HCEC 1CT (cell line): Measurements from ENCODE around the gene MLXIP.
"Not testable (repeated sequence)": the region's sequence is repeated elsewhere in the genome, so short reads cannot be mapped to it uniquely, and the experiment has no call there.

Source experiments
- DNase-seq: peaks from one replicate; pipeline ENCODE4 v3.0.0-alpha.2; 2017

The MLXIP gene, protein sequence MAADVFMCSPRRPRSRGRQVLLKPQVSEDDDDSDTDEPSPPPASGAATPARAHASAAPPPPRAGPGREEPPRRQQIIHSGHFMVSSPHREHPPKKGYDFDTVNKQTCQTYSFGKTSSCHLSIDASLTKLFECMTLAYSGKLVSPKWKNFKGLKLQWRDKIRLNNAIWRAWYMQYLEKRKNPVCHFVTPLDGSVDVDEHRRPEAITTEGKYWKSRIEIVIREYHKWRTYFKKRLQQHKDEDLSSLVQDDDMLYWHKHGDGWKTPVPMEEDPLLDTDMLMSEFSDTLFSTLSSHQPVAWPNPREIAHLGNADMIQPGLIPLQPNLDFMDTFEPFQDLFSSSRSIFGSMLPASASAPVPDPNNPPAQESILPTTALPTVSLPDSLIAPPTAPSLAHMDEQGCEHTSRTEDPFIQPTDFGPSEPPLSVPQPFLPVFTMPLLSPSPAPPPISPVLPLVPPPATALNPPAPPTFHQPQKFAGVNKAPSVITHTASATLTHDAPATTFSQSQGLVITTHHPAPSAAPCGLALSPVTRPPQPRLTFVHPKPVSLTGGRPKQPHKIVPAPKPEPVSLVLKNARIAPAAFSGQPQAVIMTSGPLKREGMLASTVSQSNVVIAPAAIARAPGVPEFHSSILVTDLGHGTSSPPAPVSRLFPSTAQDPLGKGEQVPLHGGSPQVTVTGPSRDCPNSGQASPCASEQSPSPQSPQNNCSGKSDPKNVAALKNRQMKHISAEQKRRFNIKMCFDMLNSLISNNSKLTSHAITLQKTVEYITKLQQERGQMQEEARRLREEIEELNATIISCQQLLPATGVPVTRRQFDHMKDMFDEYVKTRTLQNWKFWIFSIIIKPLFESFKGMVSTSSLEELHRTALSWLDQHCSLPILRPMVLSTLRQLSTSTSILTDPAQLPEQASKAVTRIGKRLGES

DNA sequence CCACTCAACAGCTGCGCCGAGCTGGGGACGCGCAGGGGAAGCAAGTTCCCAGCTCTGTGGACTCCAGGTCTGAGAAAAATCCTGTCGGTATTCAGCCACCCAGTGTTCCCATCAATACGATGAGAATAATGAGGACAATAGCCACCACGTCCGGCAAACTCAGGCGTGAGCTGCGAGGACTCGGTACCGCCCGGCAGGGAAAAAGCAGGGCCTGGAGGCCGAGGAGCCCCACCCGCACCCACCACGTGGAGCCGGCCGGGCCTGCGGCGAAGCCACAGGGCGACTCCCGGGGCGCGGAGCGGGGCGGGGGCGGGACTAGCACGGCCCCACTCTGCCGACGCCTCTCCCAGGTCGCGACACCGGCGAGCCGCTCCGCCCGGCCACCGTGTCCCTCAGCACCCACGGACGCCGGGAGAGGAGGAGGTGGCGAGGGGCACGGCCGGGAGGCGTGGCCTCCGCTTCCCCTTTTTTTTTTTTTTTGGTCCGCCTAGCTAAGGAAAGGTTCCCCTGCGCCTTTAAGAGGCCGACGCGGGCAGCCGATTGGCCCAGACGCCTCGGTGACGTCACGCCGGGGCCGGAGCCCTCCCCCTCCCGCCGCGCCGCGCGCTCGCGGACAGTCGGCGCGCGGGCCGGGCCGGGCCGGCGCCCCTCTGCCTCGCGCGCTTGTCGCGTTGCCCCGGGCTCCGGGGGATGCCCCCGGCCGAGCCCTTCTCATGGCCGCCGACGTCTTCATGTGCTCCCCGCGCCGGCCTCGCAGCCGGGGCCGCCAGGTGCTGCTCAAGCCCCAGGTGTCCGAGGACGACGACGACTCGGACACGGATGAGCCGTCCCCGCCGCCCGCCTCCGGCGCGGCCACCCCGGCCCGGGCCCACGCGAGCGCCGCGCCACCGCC, at the start of gene MLXIP:
TSS of gene MLXIP (plus strand) at position 616 of the 892 bp plus-strand sequence. CDS start at position 714, 98 bp downstream.
- peak; percentile 90 for DNase-seq

DNA sequence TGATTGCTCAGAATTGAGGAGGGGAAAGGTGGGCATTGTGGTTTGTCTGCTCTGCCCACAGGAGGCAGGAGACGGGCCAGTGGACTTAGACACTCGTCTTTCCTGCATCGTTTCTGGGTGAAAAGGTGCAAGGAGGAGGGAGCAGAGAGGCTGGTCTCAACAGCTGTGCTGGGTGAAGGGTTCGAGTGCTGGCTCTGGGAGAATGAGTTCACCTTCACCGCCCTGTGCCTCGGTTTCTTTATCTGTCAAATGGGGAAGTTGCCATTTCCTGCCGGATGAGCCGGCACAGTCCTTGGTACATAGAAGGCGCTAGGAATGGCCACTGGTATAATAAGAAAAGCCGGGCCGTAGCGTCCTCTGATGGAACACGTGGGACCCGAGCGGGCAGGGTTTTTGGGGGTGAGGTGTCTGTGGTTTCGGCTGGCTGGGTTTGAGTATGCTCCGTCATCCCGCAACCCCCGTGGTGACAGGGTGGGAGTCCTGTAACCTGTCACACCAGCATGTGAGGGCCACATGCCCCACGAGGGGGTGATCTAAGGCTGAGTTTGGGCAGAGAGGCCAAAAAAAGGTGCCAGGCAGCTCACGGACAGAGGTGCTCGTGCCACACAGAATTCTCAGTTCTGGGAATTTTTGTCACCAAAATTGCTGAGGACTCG, 49.5 kb upstream of the MLXIP start:
- no peak for DNase-seq

DNA sequence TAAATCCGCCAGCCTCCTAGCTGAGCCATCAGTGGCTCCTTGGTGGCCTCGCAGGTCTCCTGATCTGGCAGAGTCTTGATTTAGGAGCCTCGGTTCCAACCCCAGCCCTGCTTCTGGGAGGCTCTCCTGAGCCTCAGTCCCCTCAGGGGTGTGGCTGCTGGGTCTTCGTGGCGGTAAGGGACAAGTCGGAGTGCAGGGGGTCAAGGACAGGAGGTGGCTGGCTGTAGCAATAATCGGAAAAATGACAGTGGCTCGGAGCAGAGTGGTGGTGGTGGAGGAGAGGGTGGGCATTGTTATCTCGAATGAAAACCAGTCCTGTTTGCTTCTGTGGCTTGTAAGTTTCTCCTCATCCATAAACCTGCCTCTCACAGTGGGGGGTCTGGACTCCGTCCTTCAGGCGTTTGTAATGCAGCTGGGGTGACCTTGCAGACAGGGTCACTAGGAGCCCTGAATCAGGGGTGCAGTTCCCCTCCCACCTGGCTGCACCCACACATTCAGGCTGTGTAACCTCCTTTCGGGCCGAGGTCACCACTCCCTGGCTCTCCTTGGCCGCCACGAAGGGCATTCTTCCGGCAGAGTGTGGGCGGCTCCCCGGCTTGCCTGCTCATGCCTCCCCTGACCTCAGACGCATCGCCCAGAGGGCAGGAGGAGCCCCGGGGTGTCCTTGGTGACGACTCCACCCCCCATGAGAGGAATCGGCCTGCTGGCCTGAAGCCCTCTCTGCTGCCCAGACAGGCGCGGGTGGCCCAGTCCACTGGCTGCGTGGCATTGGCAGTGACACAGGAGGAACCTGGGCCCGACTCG, 48.7 kb upstream of the MLXIP start:
- no peak for DNase-seq

DNA sequence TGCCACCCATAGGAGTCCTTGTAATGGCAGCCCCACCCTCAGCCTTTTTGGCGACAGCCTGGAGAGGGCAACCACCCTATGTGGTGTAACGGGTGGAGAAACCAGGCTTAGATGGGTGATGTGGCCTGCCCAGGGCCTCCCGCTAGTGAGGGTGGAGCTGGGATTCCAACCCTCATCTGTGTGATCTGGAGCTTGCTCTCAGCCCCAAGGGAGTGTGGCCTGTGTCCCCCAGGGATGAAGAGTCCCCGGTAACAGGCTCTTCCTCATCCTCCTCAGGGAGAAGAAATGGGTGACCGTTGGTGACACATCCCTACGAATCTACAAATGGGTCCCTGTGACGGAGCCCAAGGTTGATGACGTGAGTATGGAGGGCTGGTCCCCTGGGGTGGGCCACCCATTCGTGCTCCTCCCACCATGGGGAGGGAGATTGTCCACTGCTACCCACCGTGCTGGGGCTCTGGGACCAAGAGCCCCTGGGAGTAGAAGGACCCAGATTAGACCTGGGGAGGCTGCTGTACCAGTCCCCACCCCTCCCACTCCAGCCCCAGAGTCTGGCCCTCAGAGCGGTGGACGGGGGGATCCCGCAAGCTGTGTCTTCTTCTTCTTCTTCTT, 48.0 kb upstream of the MLXIP start:
- no peak for DNase-seq

DNA sequence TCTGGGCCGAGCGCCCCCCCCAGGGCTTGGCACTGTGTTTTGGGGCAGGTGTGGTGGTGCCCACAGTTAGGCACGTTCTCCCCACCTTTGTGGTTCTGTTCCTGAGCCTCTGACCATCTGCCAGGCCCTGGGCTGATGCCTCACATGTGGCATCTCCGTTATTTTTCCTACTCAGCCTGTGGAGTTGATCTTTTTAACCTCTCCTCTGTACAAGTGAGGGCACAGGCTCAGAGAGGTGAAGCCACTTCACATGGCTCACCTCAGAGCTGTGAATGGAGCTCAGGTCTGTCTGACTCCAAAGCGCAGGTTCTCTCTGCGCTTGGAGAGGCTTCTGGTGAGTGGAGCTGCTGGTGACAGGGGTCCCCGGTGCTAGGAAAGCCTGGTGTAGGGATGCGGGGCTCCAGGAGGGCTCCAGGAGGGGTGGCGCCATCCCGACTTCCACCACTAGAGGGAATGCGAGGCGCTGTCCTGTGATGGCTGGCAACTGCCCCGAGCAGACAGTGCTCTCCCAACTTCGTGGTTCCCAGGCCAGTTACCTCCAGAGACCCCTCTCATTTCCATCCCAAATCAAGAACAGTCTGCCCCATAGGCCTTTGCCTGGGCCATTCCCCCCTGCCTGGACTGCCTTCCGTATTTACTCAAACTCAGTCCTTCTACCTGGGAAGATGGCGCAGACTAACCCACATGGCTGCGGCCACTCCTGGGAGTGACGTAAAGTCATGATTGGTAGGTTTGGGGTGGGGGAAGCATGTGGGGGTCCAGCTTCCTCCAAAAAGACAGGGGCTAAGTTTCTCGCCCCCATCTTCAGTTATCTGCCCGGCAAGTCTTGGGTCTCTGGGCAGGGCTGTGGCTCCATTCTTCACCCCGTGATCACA, 47.0 kb upstream of the MLXIP start:
- DNase-seq: peak; percentile 31

DNA sequence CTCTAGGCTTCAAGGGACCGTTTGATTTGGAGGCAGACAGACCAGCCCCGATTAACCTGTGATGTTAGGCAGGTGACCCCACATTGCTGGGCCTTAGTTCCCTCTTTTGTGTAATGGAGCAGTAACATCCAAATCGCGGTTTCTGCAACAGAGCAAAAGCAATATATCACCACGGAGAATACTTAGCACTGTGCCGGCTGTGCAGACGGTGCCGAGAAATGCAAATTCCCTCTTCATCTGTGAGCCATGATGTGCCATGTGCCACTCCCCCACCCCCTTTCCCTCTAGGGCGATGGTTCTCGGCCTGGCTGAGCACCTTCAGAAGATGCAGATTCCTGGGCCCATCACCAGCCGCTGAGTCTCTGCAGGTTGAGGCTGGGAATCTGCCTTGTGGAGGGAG, 46.0 kb upstream of the MLXIP start:
- DNase-seq: no peak

DNA sequence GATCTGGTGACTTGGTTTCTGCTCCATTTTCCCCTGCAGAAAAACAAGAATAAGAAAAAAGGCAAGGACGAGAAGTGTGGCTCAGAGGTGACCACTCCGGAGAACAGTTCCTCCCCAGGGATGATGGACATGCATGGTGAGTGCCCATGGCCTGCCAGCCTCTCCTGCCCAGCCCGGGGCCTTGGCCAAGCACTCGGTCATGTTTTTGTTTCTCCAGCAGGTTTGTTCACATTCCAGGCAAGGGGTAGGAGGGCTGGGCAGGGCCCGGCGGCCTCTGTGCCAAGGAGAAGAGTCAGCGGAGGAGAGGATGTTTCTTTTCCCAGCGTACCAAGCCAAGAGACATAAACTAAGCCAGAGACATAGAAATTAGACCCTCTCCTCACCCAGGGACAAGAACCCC, 43.3 kb upstream of the MLXIP start:
- DNase-seq: no peak

DNA sequence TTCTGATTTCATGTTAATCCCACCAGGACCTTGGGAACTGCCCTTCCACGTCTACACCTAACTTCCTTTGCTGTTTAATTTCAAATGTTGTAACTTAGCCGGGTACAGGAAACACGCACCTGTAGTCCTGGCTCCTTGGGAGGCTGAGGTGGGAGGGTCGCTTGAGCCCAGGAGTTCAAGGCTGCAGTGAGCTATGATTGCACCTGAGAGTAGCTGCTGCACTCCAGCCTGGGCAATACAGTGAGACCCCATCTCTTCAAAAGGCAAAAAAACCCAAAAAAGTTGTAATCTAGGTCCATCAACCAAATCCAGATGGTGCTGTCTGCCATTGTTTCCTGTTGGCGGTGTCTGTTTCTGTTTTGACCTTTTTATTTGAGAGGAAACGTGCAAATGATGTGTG, 42.4 kb upstream of the MLXIP start:
- DNase-seq: no peak

DNA sequence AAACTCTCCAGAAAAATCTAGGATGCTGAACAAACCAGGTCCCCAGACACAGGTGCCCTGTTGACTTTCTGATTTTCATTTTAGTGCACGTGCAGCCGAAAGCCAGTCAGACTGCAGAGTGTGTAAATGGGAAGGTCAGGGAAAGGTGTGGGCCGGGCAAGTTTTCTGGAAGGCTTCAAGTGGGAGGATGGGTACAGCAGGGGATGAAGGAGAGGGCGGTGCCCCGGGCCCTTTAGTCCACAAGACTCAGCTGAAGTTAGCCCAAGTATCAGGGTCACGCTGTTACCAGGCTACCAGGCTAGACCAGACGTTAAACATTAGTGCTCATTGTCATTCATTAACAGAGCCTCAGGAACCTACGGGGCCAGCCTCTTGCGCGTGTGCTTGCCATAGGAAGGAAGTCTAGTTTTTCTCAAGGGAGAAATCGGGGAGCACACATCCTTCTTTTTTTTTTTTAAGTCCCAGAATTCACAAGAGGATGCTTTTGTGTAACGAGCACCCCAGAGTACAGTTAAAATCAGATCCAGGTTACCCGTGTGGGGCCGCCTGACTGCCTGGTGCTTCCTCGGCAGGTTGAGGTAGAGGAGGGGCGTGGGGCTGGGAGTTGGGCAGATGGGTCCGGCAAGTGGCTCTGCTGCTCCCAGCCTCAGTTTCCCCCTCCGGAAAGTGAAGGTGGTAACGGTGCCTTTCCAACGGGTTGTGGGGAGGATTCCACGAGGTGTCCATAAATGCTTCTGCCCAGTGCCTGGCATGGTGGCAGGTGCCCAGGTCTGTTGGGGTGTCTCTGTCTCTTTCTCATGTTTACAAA, 37.8 kb upstream of the MLXIP start:
- no peak for DNase-seq

DNA sequence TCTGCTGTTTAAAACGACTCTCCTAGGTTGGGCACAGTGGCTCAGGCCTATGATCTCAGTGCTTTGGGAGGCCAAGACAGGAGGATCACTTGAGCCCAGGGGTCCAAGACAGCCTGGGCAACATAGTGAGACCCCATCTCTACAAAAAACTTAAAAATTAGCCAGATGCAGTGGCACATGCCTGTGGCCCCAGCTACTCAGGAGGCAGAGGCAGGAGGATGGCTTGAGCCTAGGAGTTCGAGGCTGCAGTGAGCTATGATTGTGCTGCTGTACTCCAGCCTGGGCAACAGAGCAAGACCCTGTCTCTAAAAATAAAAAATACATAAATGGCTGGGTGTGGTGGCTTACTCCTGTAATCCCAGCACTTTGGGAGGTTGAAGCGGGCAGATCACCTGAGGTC, 37.1 kb upstream of the MLXIP start:
- DNase-seq: not testable (repeated sequence)

DNA sequence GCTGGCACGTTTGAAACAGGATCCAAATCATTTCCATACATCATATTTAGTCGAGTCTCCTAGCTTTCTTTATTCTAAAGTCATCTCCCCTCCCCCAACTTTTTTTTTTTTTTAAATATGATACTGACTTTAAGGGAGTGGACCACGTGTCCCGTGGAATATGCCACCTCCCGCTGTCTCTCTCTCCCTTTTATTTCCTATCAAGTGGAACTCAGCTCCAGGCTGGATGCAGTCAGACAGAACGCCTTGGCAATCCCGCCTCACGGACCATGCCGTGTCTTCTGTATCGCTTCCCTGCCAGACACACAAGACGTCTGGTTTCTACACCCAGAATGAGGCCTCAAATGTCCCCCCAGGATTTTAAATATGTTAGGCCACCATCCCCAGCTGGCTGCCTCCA, 35.6 kb upstream of the MLXIP start:
- DNase-seq: no peak

DNA sequence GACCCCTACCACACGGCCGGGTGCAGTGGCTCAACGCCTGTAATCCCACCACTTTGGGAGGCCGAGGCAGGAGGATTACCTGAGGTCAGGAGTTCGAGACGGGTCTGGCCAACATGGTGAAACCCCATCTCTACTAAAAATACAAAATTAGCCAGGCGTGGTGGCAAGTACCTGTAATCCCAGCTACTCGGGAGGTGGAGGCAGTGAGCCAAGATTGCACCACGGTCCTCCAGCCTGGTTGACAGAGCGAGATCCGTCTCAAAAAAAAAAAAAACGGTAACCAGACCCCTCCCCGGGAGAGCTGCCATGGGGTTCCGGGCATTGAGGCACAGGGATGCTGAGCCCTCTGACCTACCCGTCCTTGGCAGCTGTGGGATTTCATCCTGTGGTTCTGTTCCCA, 35.1 kb upstream of the MLXIP start:
- DNase-seq: no peak

DNA sequence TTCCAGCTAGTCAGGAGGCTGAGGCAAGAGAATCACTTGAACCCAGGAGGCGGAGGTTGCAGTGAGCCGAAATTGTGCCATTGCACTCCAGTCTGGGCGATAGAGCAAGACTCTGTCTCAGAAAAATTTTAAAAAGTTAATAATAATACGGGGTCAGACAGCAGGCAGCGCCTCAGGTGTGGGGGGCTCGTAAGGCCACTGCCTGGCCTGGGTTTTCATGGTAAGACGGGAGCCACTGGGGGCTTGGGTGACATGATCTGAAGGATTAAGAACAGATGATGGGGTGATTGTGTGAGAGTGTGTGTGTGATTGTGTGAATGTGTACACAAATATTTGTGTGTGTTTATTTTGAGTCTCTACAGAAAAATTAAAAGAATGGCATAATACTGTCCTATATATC, 33.3 kb upstream of the MLXIP start:
- DNase-seq: no peak

DNA sequence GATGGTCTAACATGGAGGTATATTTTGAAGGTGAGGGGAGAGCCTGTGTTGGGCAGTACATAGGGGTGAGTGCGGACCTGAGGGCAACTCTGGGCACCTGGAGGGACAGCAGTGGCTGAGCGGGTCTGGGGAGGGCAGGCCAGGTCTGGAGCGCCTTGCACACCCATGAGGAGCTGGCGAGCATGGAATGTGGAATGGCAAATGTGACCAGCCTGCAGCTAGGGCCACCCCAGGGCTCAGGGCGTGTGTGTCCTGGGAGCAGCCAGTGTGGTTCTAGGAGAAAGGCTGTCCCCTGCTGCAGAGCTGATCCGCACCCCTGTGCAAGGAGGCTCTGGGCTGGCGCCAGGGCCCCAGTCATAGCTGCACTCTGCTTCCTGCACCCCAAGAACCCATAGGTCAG, 32.4 kb upstream of the MLXIP start:
- DNase-seq: no peak

DNA sequence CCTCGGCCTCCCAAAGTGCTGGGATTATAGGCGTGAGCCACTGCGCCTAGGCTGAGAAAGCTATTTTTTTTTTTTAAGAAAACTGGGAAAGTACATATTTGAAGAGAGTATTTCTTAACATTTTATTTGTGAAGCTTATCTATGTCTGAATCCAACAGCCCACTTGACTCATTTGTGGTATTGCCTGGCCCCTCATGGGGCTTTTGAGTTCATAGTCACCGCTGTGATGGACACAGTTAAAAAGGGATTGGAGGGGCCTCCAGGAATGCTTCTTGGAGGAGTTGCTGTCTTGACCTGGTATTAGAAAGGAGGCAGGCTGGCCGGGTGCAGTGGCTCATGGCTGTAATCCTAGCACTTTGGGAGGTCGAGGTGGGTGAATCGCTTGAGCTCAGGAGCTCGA, 30.4 kb upstream of the MLXIP start:
- DNase-seq: no peak

DNA sequence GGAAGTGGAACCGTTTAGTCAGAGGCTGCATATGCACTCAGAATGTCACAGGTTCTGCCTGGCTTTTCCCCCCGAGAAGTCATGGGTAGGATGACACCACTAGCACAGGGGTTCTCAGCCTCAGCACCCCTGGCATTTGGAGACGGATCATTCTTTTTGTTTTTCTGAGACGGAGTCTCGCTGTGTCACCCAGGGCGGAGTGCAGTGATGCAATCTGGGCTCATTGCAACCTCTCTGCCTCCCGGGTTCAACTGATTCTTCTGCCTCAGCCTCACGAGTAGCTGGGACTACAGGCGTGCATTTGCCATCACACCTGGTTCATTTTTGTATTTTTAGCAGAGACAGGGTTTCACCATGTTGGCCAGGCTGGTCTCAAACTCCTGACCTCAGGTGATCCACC, 28.7 kb upstream of the MLXIP start:
- DNase-seq: no peak

DNA sequence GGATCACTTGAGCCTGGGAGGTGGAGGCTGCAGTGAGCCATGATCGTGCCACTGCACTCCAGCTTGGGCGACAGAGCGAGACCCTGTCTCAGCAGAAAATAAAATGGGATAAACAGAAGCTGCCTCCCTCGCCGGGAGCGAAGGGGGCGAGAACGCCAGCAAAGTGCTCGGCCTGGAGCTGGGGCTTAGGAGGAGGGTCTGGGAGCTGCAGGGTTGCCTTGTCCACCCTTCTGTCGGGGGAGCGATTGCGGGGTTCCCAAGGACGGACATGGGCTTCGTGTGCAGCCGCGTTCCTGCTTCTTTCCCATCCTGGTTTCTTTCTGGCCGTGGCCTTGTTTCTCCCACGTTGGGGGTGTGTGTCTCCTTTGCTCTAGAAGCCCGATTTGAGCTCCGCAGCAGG, 27.9 kb upstream of the MLXIP start:
- DNase-seq: no peak

DNA sequence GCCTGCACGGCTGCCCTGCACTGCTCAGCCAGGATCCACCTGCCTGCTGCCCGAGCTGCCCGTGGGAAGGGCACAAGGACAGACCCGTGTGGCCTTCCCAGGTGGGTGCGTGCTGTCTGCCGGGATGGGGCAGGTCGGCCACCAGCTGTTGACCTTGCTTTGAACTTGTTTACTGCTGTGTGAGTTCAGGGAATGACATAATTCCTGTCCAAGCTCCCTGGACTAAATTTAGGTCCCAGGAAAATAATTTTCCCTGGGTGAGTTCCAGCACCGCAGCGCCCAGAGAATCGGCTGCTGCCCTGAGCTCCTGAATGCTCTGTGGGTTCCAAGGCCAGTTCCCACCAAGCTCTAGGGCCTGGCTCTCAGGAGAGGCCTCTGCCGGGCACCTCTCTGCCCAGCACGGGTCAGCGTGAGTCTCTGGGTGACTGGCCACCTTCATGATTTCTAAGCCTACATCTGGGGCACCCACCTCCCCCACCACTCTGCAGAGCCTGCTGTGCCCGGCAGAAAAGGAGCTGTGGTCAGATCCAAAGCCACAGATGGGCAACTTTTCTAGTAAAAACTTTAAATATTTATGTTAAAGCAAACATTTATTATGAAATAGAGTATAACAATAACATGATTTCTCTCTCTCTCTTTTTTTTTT, 27.2 kb upstream of the MLXIP start:
- DNase-seq: peak; percentile 11

DNA sequence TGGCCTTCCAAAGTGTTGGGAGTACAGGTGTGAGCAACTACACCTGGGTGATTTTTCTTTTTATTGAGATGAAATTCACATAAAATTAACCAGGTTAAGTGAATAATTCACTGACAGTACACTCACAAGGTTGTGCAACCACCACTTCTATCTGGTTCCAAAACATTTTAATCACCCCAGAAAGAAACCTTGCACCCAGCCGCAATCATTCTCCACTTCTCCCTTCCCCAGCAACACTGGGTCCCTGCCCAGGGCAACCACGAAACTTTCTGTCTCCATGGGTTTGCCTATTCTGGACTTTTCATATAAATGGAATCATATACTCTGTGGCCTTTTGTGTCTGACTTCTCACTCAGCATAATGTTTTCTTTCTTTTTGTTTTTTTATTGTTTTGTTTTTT, 26.3 kb upstream of the MLXIP start:
- no peak for DNase-seq
